GM12878 (cell line): Measurements from ENCODE around the gene FSHR. TPM values are rescaled to one million over a fixed set of nuclear protein-coding genes. Genes with fewer than 3 reads are reported as not detected.

ENCODE experiments used
- ATAC-seq: fragments of 200-7000 bp; cut with Tn5 transposase; 3 replicates; pipeline ENCODE4 v1.9.1; 2020; ENCODE audit warnings: mild to moderate bottlenecking, moderate library complexity
- BruUV-seq: library from RNA; stranded (reverse); fragments of 400-500 nt; replicated peaks from 2 replicates; lab custom pipeline; 2021; lab: Mats Ljungman, UMichigan
- CTCF ChIA-PET: fragments of 300-600 bp; sonication (Branson Sonifier 250); formaldehyde crosslinking; extraction: SDS; loops from one replicate; lab custom pipeline; 2021; ENCODE audit warnings: inconsistent platforms; lab: Yijun Ruan, JAX
- POLR2A ChIA-PET: fragments of 350-600 bp; formaldehyde crosslinking; extraction: SDS; loops from one replicate; lab custom pipeline; 2021; ENCODE audit warnings: inconsistent platforms; lab: Charles Lee
- RAD21 ChIA-PET: fragments of 300-600 bp; sonication (Branson Sonifier 250); formaldehyde crosslinking; loops from one replicate; lab custom pipeline; 2023; ENCODE audit warnings: antibody characterized with exemption; ENCODE audit not compliant: unreplicated experiment; lab: Charles Lee
- SMC1A ChIA-PET: fragments of 300-600 bp; sonication (Branson Sonifier 250); formaldehyde crosslinking; loops from one replicate; lab custom pipeline; 2023; ENCODE audit not compliant: unreplicated experiment, uncharacterized antibody; lab: Charles Lee
- DNase-seq: peaks from one replicate; pipeline ENCODE4 v3.0.0-alpha.2; 2011; ENCODE audit warnings: low read depth, low spot score
- FAIRE-seq: peaks from 3 replicates; lab custom pipeline; 2011; peaks lifted over from hg19 to GRCh38; lab: Jason Lieb, UNC
- H2AFZ ChIP-seq: 2 replicates; pipeline ENCODE4 v1.6.0; 2011; ENCODE audit warnings: low read depth, low read length, control low read depth; ENCODE audit not compliant: control insufficient read depth
- H3K27ac ChIP-seq: 2 replicates; pipeline ENCODE4 v1.5.1; 2011; ENCODE audit warnings: control low read depth; ENCODE audit not compliant: control insufficient read depth, insufficient read depth
- H3K27me3 ChIP-seq, 2 experiments: replicated peaks in 1 of 2; 2 replicates each; pipeline versions ENCODE4 v1.6.0 to v1.6.1; 2011; ENCODE audit warnings: low read length in 1 of 2; ENCODE audit not compliant: control insufficient read depth in 2 of 2, insufficient read depth in 2 of 2
- H3K36me3 ChIP-seq, 2 experiments: 2 replicates each; pipeline ENCODE4 v1.5.1; 2011; ENCODE audit warnings: low read length in 1 of 2; ENCODE audit not compliant: control insufficient read depth in 2 of 2, insufficient read depth in 2 of 2
- H3K4me1 ChIP-seq: 2 replicates; pipeline ENCODE4 v1.6.1; 2011; ENCODE audit warnings: mild to moderate bottlenecking, low read length, moderate library complexity, mixed read lengths; ENCODE audit not compliant: control insufficient read depth, insufficient read depth
- H3K4me2 ChIP-seq: 2 replicates; pipeline ENCODE4 v1.6.0; 2011; ENCODE audit warnings: control low read depth; ENCODE audit not compliant: control insufficient read depth, insufficient read depth
- H3K4me3 ChIP-seq: fragments of 200-600 bp; sonication (generic); 2 replicates; pipeline ENCODE4 v1.5.1; 2016
- H3K79me2 ChIP-seq: 2 replicates; pipeline ENCODE4 v1.6.0; 2011; ENCODE audit warnings: low read length; ENCODE audit not compliant: control insufficient read depth, insufficient read depth
- H3K9ac ChIP-seq: 2 replicates; pipeline ENCODE4 v1.8.0; 2011; ENCODE audit warnings: low read length, control low read depth, mixed read lengths; ENCODE audit not compliant: control insufficient read depth, insufficient read depth
- H3K9me3 ChIP-seq: replicated peaks from 3 replicates; pipeline ENCODE4 v1.5.1; 2011; ENCODE audit warnings: mild to moderate bottlenecking, low read length; ENCODE audit not compliant: control insufficient read depth, insufficient read depth
- H4K20me1 ChIP-seq: 2 replicates; pipeline ENCODE4 v1.6.0; 2011; ENCODE audit not compliant: control insufficient read depth, insufficient read depth
- BHLHE40 ChIP-seq, 2 experiments: fragments of 450-650 bp in 1 of 2; IDR thresholded peaks; 2 replicates each; pipeline ENCODE4 v1.6.1; 2011 to 2017; ENCODE audit warnings: low read depth in 2 of 2, borderline replicate concordance in 1 of 2, improper control_type of control experiment in 1 of 2, low read length in 1 of 2, mild to moderate bottlenecking in 1 of 2
- BRCA1 ChIP-seq: IDR thresholded peaks from 2 replicates; pipeline ENCODE4 v1.6.1; 2011; ENCODE audit warnings: low read depth, low read length, improper control_type of control experiment
- CHD4 ChIP-seq: fragments of 200-600 bp; sonication (generic); IDR thresholded peaks from 2 replicates; pipeline ENCODE4 v1.6.1; 2016; ENCODE audit warnings: mild to moderate bottlenecking
- FOXM1 ChIP-seq: IDR thresholded peaks from 2 replicates; pipeline ENCODE4 v1.6.1; 2012; ENCODE audit warnings: low read depth, mild to moderate bottlenecking, inconsistent platforms, low read length, moderate library complexity
- IKZF1 ChIP-seq: fragments of 450-650 bp; conservative IDR thresholded peaks from 2 replicates; pipeline ENCODE4 v1.6.1; 2017; ENCODE audit warnings: antibody characterized with exemption, mild to moderate bottlenecking
- IRF4 ChIP-seq: IDR thresholded peaks from 2 replicates; pipeline ENCODE4 v1.6.1; 2011; ENCODE audit warnings: low read depth, low read length
- KAT2A ChIP-seq: conservative IDR thresholded peaks from 2 replicates; pipeline ENCODE4 v1.6.1; 2011; ENCODE audit warnings: low read depth, low read length; ENCODE audit not compliant: control insufficient read depth
- NFXL1 ChIP-seq: fragments of 450-650 bp; IDR thresholded peaks from 2 replicates; pipeline ENCODE4 v1.6.1; 2017; ENCODE audit warnings: antibody characterized with exemption, mild to moderate bottlenecking, borderline replicate concordance
- NRF1 ChIP-seq: conservative IDR thresholded peaks from 2 replicates; pipeline ENCODE4 v1.6.1; 2011; ENCODE audit warnings: mild to moderate bottlenecking, low read depth, low read length, improper control_type of control experiment
- PAX8 ChIP-seq: fragments of 450-650 bp; IDR thresholded peaks from 2 replicates; pipeline ENCODE4 v1.6.1; 2017; ENCODE audit warnings: mild to moderate bottlenecking, moderate library complexity
- RAD51 ChIP-seq: fragments of 450-650 bp; IDR thresholded peaks from 2 replicates; pipeline ENCODE4 v1.6.1; 2016; ENCODE audit warnings: moderate library complexity, mild to moderate bottlenecking, inconsistent platforms
- RB1 ChIP-seq: fragments of 450-650 bp; formaldehyde crosslinking; IDR thresholded peaks from 2 replicates; pipeline ENCODE4 v1.6.1; 2017; ENCODE audit warnings: mild to moderate bottlenecking, borderline replicate concordance
- RFX5 ChIP-seq: IDR thresholded peaks from 2 replicates; pipeline ENCODE4 v1.6.1; 2011; ENCODE audit warnings: low read depth, low read length, improper control_type of control experiment
- TBL1XR1 ChIP-seq: IDR thresholded peaks from 2 replicates; pipeline ENCODE4 v1.6.1; 2012; ENCODE audit warnings: low read depth, low read length, improper control_type of control experiment
- WRNIP1 ChIP-seq: IDR thresholded peaks from 2 replicates; pipeline ENCODE4 v1.6.1; 2011; ENCODE audit warnings: low read depth, low read length, improper control_type of control experiment, borderline replicate concordance
- YBX1 ChIP-seq: fragments of 450-650 bp; IDR thresholded peaks from 2 replicates; pipeline ENCODE4 v1.6.1; 2016; ENCODE audit warnings: antibody characterized with exemption
- WGBS: methylation state at CpG from one replicate; pipeline ENCODE4 v1.1.6; 2016; ENCODE audit warnings: low lambda C conversion rate; ENCODE audit not compliant: insufficient replicate concordance, insufficient coverage; ENCODE audit errors: missing lambda C conversion rate; 5-methylcytosine and 5-hydroxymethylcytosine counted together
- in situ Hi-C: fragments of 300-500 bp; cut with MboI; formaldehyde crosslinking; loops from 9 replicates; pipeline ENCODE4 v1.14.3; 2018; ENCODE audit warnings: mixed read lengths
- intact Hi-C: fragments of 100-400 bp; cut with micrococcal nuclease; formaldehyde crosslinking; loops from one replicate; pipeline ENCODE4 v1.14.2; 2022; ENCODE audit not compliant: unreplicated experiment
- polyA plus RNA-seq, 11 experiments: library from polyadenylated mRNA; depleted of rRNA in 4 of 11; unstranded in 6 of 11; stranded (reverse) in 5 of 11; fragments of >200 nt; fragmentation: Nextera tagmentation in 4 of 11; fragmentation: Illumina TruSeq in 1 of 11; extraction: Ambion mirVana in 4 of 11; extraction: Trizol in 1 of 11; gene quantifications; 1 replicate in 1 of 11; 2 replicates in 10 of 11; pipeline versions ENCODE4 v1.2.1 to v1.2.3, GENCODE V29; 2011 to 2016; ENCODE audit warnings: inconsistent platforms in 2 of 11, missing spikeins in 2 of 11, low read depth in 1 of 11
- total RNA-seq, 4 experiments: library from RNA; depleted of rRNA in 3 of 4; stranded (reverse); fragments of >200 nt in 3 of 4; fragmentation: Illumina TruSeq in 1 of 4; extraction: Trizol in 1 of 4; gene quantifications; 2 replicates each; pipeline versions ENCODE4 v1.2.1 to v1.2.3, GENCODE V29; 2013 to 2021
- TF ChIP-seq, protein P1 (sequence below): fragments of 450-650 bp; IDR thresholded peaks from 2 replicates; pipeline ENCODE4 v1.6.1; 2017; ENCODE audit warnings: mild to moderate bottlenecking, low read depth, inconsistent platforms; ENCODE audit not compliant: poor library complexity, severe bottlenecking
- TF ChIP-seq, protein P2 (sequence below), 3 experiments: IDR thresholded peaks in 2 of 3; conservative IDR thresholded peaks in 1 of 3; 2 replicates each; pipeline ENCODE4 v1.5.1; 2011; ENCODE audit warnings: low read depth in 3 of 3, low read length in 3 of 3, mild to moderate bottlenecking in 3 of 3, control low read depth in 2 of 3, moderate library complexity in 2 of 3, inconsistent platforms in 1 of 3, mixed read lengths in 1 of 3; ENCODE audit not compliant: control insufficient read depth in 2 of 3, insufficient read depth in 1 of 3; ENCODE audit errors: extremely low read depth in 1 of 3

FSHR gene
- total and polyA plus RNA-seq, 10 of the 15 experiments (the other 5 are each of a cell fraction or from before 2014, with no cell fraction given), result not detected

DNA sequence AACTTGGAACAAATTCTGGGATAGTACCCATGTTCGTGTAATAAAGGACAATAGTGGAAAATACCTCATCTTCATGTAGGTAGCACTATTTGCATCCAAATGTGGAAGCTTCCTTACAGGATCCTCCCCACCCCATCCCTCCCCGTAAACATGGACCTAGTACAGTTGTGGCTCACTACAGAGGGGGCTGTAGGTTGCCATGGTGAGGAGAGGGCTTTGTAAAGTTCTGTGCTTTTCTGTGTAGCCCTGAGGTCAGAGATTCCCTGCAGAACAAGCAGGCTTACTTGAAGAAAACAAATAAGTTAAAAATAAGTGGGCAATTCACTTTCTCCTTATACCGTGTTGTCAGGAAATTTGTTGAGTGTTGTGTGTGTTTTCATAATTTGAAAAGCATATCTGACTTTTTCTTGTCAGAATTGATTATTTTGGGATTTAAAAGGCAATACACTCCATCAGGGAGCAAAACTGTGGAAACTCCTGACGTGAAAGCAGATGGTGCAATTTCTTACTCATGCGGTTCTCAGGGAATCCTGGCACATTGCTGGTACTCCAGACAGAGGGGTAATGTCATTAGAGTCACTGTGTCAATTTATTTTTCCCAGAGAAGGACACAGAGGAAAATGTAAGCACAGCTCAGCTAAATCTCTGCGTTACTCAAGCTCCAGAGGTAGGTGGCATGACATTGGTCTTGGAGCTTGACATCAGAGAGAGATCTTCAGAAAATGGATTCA is 224.6 kb downstream of the FSHR start (continued):
- TF ChIP-seq, protein P1, sequence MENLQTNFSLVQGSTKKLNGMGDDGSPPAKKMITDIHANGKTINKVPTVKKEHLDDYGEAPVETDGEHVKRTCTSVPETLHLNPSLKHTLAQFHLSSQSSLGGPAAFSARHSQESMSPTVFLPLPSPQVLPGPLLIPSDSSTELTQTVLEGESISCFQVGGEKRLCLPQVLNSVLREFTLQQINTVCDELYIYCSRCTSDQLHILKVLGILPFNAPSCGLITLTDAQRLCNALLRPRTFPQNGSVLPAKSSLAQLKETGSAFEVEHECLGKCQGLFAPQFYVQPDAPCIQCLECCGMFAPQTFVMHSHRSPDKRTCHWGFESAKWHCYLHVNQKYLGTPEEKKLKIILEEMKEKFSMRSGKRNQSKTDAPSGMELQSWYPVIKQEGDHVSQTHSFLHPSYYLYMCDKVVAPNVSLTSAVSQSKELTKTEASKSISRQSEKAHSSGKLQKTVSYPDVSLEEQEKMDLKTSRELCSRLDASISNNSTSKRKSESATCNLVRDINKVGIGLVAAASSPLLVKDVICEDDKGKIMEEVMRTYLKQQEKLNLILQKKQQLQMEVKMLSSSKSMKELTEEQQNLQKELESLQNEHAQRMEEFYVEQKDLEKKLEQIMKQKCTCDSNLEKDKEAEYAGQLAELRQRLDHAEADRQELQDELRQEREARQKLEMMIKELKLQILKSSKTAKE, result no peak
- TF ChIP-seq RB1 (no peak), BRCA1 (no peak), IRF4 (no peak), IKZF1 (no peak), KAT2A (no peak)

DNA sequence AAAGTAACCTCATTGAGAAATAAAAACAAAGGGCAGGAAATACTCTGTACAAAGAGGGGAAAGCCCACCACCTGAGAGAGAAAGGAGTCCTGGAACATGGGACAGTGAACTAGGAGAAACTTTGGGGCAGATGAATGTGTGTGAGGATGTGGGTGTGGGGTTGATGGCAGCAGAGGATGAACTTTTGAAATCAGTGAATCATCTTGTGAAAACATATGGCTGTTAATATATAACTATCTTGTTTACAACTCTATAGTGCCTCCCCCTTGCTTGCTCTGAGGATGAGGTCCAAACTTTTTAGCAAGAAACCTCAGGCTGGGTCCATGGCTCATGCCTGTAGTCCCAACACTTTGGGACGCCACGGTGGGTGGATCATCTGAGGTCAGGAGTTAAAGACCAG is 227.0 kb downstream of the FSHR start:
- H3K4me1 ChIP-seq, result no peaks in the 10 kb centered on the region

More for the DNA sequence above, 227.0 kb downstream of the FSHR start:
- in situ Hi-C loops, result no loop called here
- 0% methylated on average over 2 of the region's 2 CpGs for WGBS
- H3K4me2 ChIP-seq, result no peak overlapping the region
- no TSS peak for BruUV-seq
- no peaks in the 10 kb centered on the region for H4K20me1 ChIP-seq
- no peaks in the 10 kb centered on the region for H3K79me2 ChIP-seq
- H3K9ac ChIP-seq, result no peak overlapping the region
- TF ChIP-seq WRNIP1, result no peak
- TF ChIP-seq FOXM1, result no peak
- TF ChIP-seq RAD51, result no peak
- TF ChIP-seq NFXL1, result no peak
- TF ChIP-seq PAX8, result no peak
- no peak for TF ChIP-seq BHLHE40 (IDR thresholded peaks at IDR 0.05; ENCODE audit: borderline replicate concordance in 1 of 2, low read depth in 2 of 2, low read length in 1 of 2)
- TF ChIP-seq NRF1, result no peak
- TF ChIP-seq CHD4, result no peak
- TF ChIP-seq, protein P2, sequence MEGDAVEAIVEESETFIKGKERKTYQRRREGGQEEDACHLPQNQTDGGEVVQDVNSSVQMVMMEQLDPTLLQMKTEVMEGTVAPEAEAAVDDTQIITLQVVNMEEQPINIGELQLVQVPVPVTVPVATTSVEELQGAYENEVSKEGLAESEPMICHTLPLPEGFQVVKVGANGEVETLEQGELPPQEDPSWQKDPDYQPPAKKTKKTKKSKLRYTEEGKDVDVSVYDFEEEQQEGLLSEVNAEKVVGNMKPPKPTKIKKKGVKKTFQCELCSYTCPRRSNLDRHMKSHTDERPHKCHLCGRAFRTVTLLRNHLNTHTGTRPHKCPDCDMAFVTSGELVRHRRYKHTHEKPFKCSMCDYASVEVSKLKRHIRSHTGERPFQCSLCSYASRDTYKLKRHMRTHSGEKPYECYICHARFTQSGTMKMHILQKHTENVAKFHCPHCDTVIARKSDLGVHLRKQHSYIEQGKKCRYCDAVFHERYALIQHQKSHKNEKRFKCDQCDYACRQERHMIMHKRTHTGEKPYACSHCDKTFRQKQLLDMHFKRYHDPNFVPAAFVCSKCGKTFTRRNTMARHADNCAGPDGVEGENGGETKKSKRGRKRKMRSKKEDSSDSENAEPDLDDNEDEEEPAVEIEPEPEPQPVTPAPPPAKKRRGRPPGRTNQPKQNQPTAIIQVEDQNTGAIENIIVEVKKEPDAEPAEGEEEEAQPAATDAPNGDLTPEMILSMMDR (IDR thresholded peaks at IDR 0.05 in 2 of 3, conservative IDR thresholded peaks at IDR 0.05 in 1 of 3; ENCODE audit: control insufficient read depth in 2 of 3, extremely low read depth in 1 of 3, insufficient read depth in 1 of 3, low read depth in 3 of 3, low read length in 3 of 3), result no peak
- TF ChIP-seq YBX1, result no peak
- no peak for TF ChIP-seq RFX5
- no peak for TF ChIP-seq TBL1XR1
- no peak overlapping the region for H3K4me3 ChIP-seq
- H3K36me3 ChIP-seq, result no peaks in the 10 kb centered on the region
- no peak for FAIRE-seq
- intact Hi-C loops, result no loop called here
- ChIA-PET RAD21 (no interaction called here), SMC1A (no interaction called here), POLR2A (no interaction called here), CTCF (no interaction called here)
- no peaks in the 10 kb centered on the region for H3K27me3 ChIP-seq
- ATAC-seq, result no peak
- H3K9me3 ChIP-seq, result no peaks in the 10 kb centered on the region
- no peak for DNase-seq
- no peak overlapping the region for H2AFZ ChIP-seq
- H3K27ac ChIP-seq, result no peak overlapping the region
